K562 (cell line): Measurements from ENCODE around the gene HEXIM1. TPM values are rescaled to one million over a fixed set of nuclear protein-coding genes. Genes with fewer than 3 reads are reported as not detected.

Source experiments
- BMI1 ChIP-seq: fragments of 150-350 bp; IDR thresholded peaks from 2 replicates; pipeline ENCODE4 v1.6.1; 2014; ENCODE audit warnings: low read length
- CBX8 ChIP-seq: fragments of 200-600 bp; sonication (generic); IDR thresholded peaks from 2 replicates; pipeline ENCODE4 v1.6.1; 2012; ENCODE audit warnings: borderline replicate concordance, mixed run types, low read depth, mild to moderate bottlenecking, moderate library complexity, mixed read lengths, low read length, control low read depth, inconsistent platforms; ENCODE audit not compliant: poor library complexity, severe bottlenecking; ENCODE audit errors: extremely low read depth
- CHD2 ChIP-seq: IDR thresholded peaks from 2 replicates; pipeline ENCODE4 v1.6.1; 2011; ENCODE audit warnings: low read depth, low read length
- FOXJ2 ChIP-seq: fragments of 200-800 bp; sonication (Bioruptor generic); IDR thresholded peaks from 2 replicates; pipeline ENCODE4 v1.6.1; 2016; ENCODE audit warnings: missing genetic modification characterization, missing compliant biosample characterization
- GATAD2A ChIP-seq: fragments of 450-650 bp; IDR thresholded peaks from 2 replicates; pipeline ENCODE4 v1.6.1; 2017
- HDAC2 ChIP-seq: fragments of 450-650 bp; IDR thresholded peaks from 2 replicates; pipeline ENCODE4 v1.6.1; 2016; ENCODE audit warnings: mild to moderate bottlenecking
- HNRNPK ChIP-seq: fragments of 200-400 bp; formaldehyde crosslinking; IDR thresholded peaks from one replicate; pipeline ENCODE4 v1.6.1; 2018; ENCODE audit warnings: mild to moderate bottlenecking, low read depth, low read length; ENCODE audit not compliant: poor library complexity, severe bottlenecking
- MCM5 ChIP-seq: fragments of 450-650 bp; IDR thresholded peaks from 2 replicates; pipeline ENCODE4 v1.6.1; 2016; ENCODE audit warnings: low read depth
- MYBL2 ChIP-seq, 2 experiments: fragments of 450-650 bp in 1 of 2; sonication (generic) in 1 of 2; formaldehyde crosslinking in 1 of 2; IDR thresholded peaks; 2 replicates each; pipeline versions ENCODE4 v1.6.1 to v1.8.1; 2017 to 2022; ENCODE audit warnings: borderline replicate concordance in 1 of 2, inconsistent platforms in 1 of 2, low read depth in 1 of 2, mild to moderate bottlenecking in 1 of 2, missing genetic modification reagents in 1 of 2, moderate library complexity in 1 of 2
- NFE2 ChIP-seq: IDR thresholded peaks from 2 replicates; pipeline ENCODE4 v1.6.1; 2014; ENCODE audit warnings: antibody characterized with exemption, low read depth
- RBM22 ChIP-seq: fragments of 200-400 bp; formaldehyde crosslinking; IDR thresholded peaks from 2 replicates; pipeline ENCODE4 v1.6.1; 2018; ENCODE audit warnings: low read length, low read depth; ENCODE audit not compliant: poor library complexity, severe bottlenecking
- RFX5 ChIP-seq: IDR thresholded peaks from 2 replicates; pipeline ENCODE4 v1.6.1; 2011; ENCODE audit warnings: low read depth, mild to moderate bottlenecking, improper control_type of control experiment, low read length
- SMARCE1 ChIP-seq: fragments of 450-650 bp; IDR thresholded peaks from 2 replicates; pipeline ENCODE4 v1.7.1; 2016; ENCODE audit warnings: mild to moderate bottlenecking
- SPI1 ChIP-seq: IDR thresholded peaks from 2 replicates; pipeline ENCODE4 v1.6.1; 2011; ENCODE audit warnings: low read depth, low read length, control low read depth, borderline replicate concordance
- TBL1XR1 ChIP-seq, 2 experiments: IDR thresholded peaks; 2 replicates each; pipeline ENCODE4 v1.6.1; 2012; ENCODE audit warnings: improper control_type of control experiment in 2 of 2, low read length in 2 of 2, mild to moderate bottlenecking in 1 of 2
- ZBTB8A ChIP-seq: fragments of 450-650 bp; IDR thresholded peaks from 2 replicates; pipeline ENCODE4 v1.6.1; 2018; ENCODE audit warnings: mild to moderate bottlenecking, moderate library complexity; ENCODE audit not compliant: partially characterized antibody
- ZNF121 ChIP-seq: sonication (generic); formaldehyde crosslinking; conservative IDR thresholded peaks from 2 replicates; pipeline ENCODE4 v1.8.0; 2022; ENCODE audit warnings: missing genetic modification reagents
- ZNF124 ChIP-seq: sonication (generic); formaldehyde crosslinking; IDR thresholded peaks from 2 replicates; pipeline ENCODE4 v1.8.1; 2022; ENCODE audit warnings: missing genetic modification reagents
- ZNF280B ChIP-seq: fragments of 250-450 bp; sonication (Bioruptor Pico); IDR thresholded peaks from 2 replicates; pipeline ENCODE4 v1.5.1; 2021; ENCODE audit warnings: mild to moderate bottlenecking
- ZNF408 ChIP-seq: fragments of 250-450 bp; sonication (Bioruptor Pico); IDR thresholded peaks from 2 replicates; pipeline ENCODE4 v1.4.0; 2020; ENCODE audit warnings: low read depth, mild to moderate bottlenecking, moderate library complexity
- ZNF507 ChIP-seq: conservative IDR thresholded peaks from 2 replicates; pipeline ENCODE4 v1.6.1; 2017; ENCODE audit warnings: missing genetic modification characterization, missing compliant biosample characterization
- polyA plus RNA-seq, 8 experiments: library from polyadenylated mRNA; depleted of rRNA in 4 of 8; stranded (reverse) in 5 of 8; unstranded in 3 of 8; fragments of >200 nt; fragmentation: Nextera tagmentation in 2 of 8; fragmentation: Illumina TruSeq in 1 of 8; extraction: Ambion mirVana in 2 of 8; extraction: Trizol in 1 of 8; gene quantifications; 2 replicates each; pipeline versions ENCODE4 v1.2.1 to v1.2.3, GENCODE V29; 2011 to 2014; ENCODE audit warnings: inconsistent platforms in 1 of 8, missing spikeins in 1 of 8
- total RNA-seq, 7 experiments: library from RNA; depleted of rRNA in 6 of 7; stranded (reverse); fragments of >200 nt in 6 of 7; fragmentation: Illumina TruSeq in 2 of 7; extraction: Trizol in 2 of 7; gene quantifications; 2 replicates each; pipeline versions ENCODE4 v1.2.1 to v1.2.3, GENCODE V29; 2011 to 2021; ENCODE audit warnings: low replicate concordance in 1 of 7
- TF ChIP-seq, protein P1 (sequence below): fragments of 450-650 bp; IDR thresholded peaks from 2 replicates; pipeline ENCODE4 v1.6.1; 2017; ENCODE audit warnings: mild to moderate bottlenecking, moderate library complexity
- TF ChIP-seq, protein P2 (sequence below): sonication (generic); formaldehyde crosslinking; IDR thresholded peaks from 2 replicates; pipeline ENCODE4 v1.8.1; 2023; ENCODE audit warnings: mild to moderate bottlenecking, missing genetic modification reagents

Gene HEXIM1
- total and polyA plus RNA-seq, 9 of the 15 experiments (the other 6 are each of a cell fraction or from before 2014, with no cell fraction given) = 1.4 to 28.3 (median 9.1) TPM

DNA sequence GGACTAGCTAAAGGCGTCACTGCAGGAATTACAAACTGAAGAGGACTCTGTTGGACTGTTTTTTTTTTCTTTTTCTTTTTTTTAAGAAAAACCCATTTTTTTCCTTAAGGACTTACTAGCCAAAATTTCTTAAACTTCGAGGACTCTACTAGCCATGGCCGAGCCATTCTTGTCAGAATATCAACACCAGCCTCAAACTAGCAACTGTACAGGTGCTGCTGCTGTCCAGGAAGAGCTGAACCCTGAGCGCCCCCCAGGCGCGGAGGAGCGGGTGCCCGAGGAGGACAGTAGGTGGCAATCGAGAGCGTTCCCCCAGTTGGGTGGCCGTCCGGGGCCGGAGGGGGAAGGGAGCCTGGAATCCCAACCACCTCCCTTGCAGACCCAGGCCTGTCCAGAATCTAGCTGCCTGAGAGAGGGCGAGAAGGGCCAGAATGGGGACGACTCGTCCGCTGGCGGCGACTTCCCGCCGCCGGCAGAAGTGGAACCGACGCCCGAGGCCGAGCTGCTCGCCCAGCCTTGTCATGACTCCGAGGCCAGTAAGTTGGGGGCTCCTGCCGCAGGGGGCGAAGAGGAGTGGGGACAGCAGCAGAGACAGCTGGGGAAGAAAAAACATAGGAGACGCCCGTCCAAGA lies 878 bp downstream of the HEXIM1 start (continued):
- TF ChIP-seq, protein P1, sequence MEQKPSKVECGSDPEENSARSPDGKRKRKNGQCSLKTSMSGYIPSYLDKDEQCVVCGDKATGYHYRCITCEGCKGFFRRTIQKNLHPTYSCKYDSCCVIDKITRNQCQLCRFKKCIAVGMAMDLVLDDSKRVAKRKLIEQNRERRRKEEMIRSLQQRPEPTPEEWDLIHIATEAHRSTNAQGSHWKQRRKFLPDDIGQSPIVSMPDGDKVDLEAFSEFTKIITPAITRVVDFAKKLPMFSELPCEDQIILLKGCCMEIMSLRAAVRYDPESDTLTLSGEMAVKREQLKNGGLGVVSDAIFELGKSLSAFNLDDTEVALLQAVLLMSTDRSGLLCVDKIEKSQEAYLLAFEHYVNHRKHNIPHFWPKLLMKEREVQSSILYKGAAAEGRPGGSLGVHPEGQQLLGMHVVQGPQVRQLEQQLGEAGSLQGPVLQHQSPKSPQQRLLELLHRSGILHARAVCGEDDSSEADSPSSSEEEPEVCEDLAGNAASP = no peak
- TF ChIP-seq FOXJ2 (tag) (0 out of 2 replicates have a peak, but pooled peaks have one; percentile 11), ZBTB8A (no peak), SMARCE1 (no peak), CBX8 (no peak), ZNF124 (CRISPR knock-in tag) (no peak), ZNF121 (CRISPR knock-in tag) (no peak), HNRNPK (no peak), ZNF280B (CRISPR knock-in tag) (no peak), RFX5 (no peak), ZNF507 (tag) (no peak), RBM22 (peak; percentile 86), SPI1 (no peak), MCM5 (no peak), NFE2 (no peak), BMI1 (no peak), TBL1XR1 (IDR thresholded peaks at IDR 0.05; ENCODE audit: low read length in 2 of 2) (peak in 1 of 2 experiments; percentile 15; a peak in 1 of 4 replicates), MYBL2 (IDR thresholded peaks at IDR 0.05; ENCODE audit: low read depth) (no peak), MYBL2 (CRISPR knock-in tag; IDR thresholded peaks at IDR 0.05; ENCODE audit: borderline replicate concordance) (no peak), HDAC2 (no peak), ZNF408 (no peak), GATAD2A (peak; percentile 25; the same call in 1 of the 2 replicates), CHD2 (peak; percentile 29; the same call in 1 of the 2 replicates)
- TF ChIP-seq, protein P2, sequence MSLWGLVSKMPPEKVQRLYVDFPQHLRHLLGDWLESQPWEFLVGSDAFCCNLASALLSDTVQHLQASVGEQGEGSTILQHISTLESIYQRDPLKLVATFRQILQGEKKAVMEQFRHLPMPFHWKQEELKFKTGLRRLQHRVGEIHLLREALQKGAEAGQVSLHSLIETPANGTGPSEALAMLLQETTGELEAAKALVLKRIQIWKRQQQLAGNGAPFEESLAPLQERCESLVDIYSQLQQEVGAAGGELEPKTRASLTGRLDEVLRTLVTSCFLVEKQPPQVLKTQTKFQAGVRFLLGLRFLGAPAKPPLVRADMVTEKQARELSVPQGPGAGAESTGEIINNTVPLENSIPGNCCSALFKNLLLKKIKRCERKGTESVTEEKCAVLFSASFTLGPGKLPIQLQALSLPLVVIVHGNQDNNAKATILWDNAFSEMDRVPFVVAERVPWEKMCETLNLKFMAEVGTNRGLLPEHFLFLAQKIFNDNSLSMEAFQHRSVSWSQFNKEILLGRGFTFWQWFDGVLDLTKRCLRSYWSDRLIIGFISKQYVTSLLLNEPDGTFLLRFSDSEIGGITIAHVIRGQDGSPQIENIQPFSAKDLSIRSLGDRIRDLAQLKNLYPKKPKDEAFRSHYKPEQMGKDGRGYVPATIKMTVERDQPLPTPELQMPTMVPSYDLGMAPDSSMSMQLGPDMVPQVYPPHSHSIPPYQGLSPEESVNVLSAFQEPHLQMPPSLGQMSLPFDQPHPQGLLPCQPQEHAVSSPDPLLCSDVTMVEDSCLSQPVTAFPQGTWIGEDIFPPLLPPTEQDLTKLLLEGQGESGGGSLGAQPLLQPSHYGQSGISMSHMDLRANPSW (CRISPR knock-in tag) = no peak
